Neural cell (in vitro differentiated cells): ENCODE measurements around the gene STIM2. TPM values are rescaled to one million over a fixed set of nuclear protein-coding genes. Genes with fewer than 3 reads are reported as not detected.

Source experiments
- H2AFZ ChIP-seq: fragments of 200-600, 300-800 bp; sonication (generic), shearing (Covaris generic); 2 replicates; pipeline ENCODE4 v1.6.0; 2014; ENCODE audit warnings: low read depth, mild to moderate bottlenecking, antibody characterized with exemption, low read length, moderate library complexity
- H3F3A ChIP-seq: fragments of 200-600 bp; shearing (Covaris generic); 2 replicates; pipeline ENCODE4 v1.6.1; 2016; ENCODE audit warnings: mild to moderate bottlenecking, moderate library complexity, mixed read lengths, antibody characterized with exemption, low read length; ENCODE audit not compliant: insufficient read depth, poor library complexity, severe bottlenecking
- H3K27ac ChIP-seq: fragments of 200-600, 300-800 bp; sonication (generic), shearing (Covaris generic); 2 replicates; pipeline ENCODE4 v1.5.1; 2014; ENCODE audit warnings: mild to moderate bottlenecking, low read length, moderate library complexity
- H3K27me3 ChIP-seq: fragments of 300-800, 200-600 bp; sonication (generic), shearing (Covaris generic); 2 replicates; pipeline ENCODE4 v1.6.0; 2014; ENCODE audit warnings: mild to moderate bottlenecking, low read depth, low read length, moderate library complexity; ENCODE audit not compliant: insufficient read depth
- H3K36me3 ChIP-seq: fragments of 300-800, 200-600 bp; sonication (generic), shearing (Covaris generic); 2 replicates; pipeline ENCODE4 v1.5.1; 2014; ENCODE audit warnings: mild to moderate bottlenecking, antibody characterized with exemption, low read length, moderate library complexity; ENCODE audit not compliant: insufficient read depth
- H3K4me2 ChIP-seq: fragments of 300-800, 200-600 bp; sonication (generic), shearing (Covaris generic); 2 replicates; pipeline ENCODE4 v1.6.0; 2014; ENCODE audit warnings: mild to moderate bottlenecking, low read length
- H3K4me3 ChIP-seq: fragments of 300-800, 200-600 bp; sonication (generic), shearing (Covaris generic); 2 replicates; pipeline ENCODE4 v1.5.1; 2014; ENCODE audit warnings: mild to moderate bottlenecking, low read length, moderate library complexity
- H3K79me2 ChIP-seq: fragments of 200-600 bp; shearing (Covaris generic); replicated peaks from 2 replicates; pipeline ENCODE4 v1.6.0; 2014; ENCODE audit warnings: mild to moderate bottlenecking, low read length, moderate library complexity; ENCODE audit not compliant: insufficient read depth
- H3K9ac ChIP-seq: fragments of 300-800, 200-600 bp; sonication (generic), shearing (Covaris generic); 2 replicates; pipeline ENCODE4 v1.6.1; 2016; ENCODE audit warnings: mild to moderate bottlenecking, low read length, mixed read lengths
- H3K9me2 ChIP-seq: fragments of 200-600 bp; shearing (Covaris generic); 2 replicates; pipeline ENCODE4 v1.6.1; 2016; ENCODE audit warnings: mild to moderate bottlenecking, low read length, mixed read lengths; ENCODE audit not compliant: insufficient read depth
- H3K9me3 ChIP-seq: fragments of 200-600, 300-800 bp; sonication (generic), shearing (Covaris generic); 2 replicates; pipeline ENCODE4 v1.6.1; 2016; ENCODE audit warnings: mild to moderate bottlenecking, mixed run types, low read length, moderate library complexity, mixed read lengths
- H4K20me1 ChIP-seq: fragments of 200-600 bp; shearing (Covaris generic); 2 replicates; pipeline ENCODE4 v1.6.1; 2016; ENCODE audit warnings: mild to moderate bottlenecking, mixed run types; ENCODE audit not compliant: insufficient read depth
- CTCF ChIP-seq: fragments of 450-650 bp; IDR thresholded peaks from 2 replicates; pipeline ENCODE4 v1.5.1; 2014; ENCODE audit warnings: antibody characterized with exemption, mild to moderate bottlenecking, moderate library complexity; ENCODE audit not compliant: poor library complexity, severe bottlenecking
- EP300 ChIP-seq: fragments of 450-650 bp; conservative IDR thresholded peaks from 2 replicates; pipeline ENCODE4 v1.6.1; 2014; ENCODE audit warnings: antibody characterized with exemption, mild to moderate bottlenecking, moderate library complexity; ENCODE audit not compliant: poor library complexity, severe bottlenecking
- MXI1 ChIP-seq: fragments of 450-650 bp; conservative IDR thresholded peaks from 2 replicates; pipeline ENCODE4 v1.6.1; 2014; ENCODE audit warnings: antibody characterized with exemption, mild to moderate bottlenecking; ENCODE audit not compliant: poor library complexity, severe bottlenecking
- RAD21 ChIP-seq: fragments of 450-650 bp; conservative IDR thresholded peaks from 2 replicates; pipeline ENCODE4 v1.6.1; 2014; ENCODE audit warnings: antibody characterized with exemption, mild to moderate bottlenecking, moderate library complexity
- REST ChIP-seq: IDR thresholded peaks from 2 replicates; pipeline ENCODE4 v1.6.1; 2012; ENCODE audit warnings: borderline replicate concordance
- SMC3 ChIP-seq: fragments of 450-650 bp; conservative IDR thresholded peaks from 2 replicates; pipeline ENCODE4 v1.6.1; 2014; ENCODE audit warnings: antibody characterized with exemption, mild to moderate bottlenecking, moderate library complexity; ENCODE audit not compliant: poor library complexity
- polyA plus RNA-seq: library from polyadenylated mRNA; depleted of rRNA; stranded (reverse); fragments of >200 nt; gene quantifications from 2 replicates; pipeline ENCODE4 v1.2.3, GENCODE V29; 2014

Gene STIM2
- polyA plus RNA-seq, 1 donor from 2014 or later, result 25.3 TPM

GRCh38 chr4:27068151-27068867, 207.7 kb downstream of the STIM2 start:
- no peaks in the 10 kb centered on the region for H3K36me3 ChIP-seq

More at GRCh38 chr4:27068151-27068867, 207.7 kb downstream of the STIM2 start:
- TF ChIP-seq CTCF (no peak), SMC3 (no peak), MXI1 (no peak), RAD21 (no peak), EP300 (no peak), REST (no peak)
- Histone ChIP-seq H2AFZ (no peak overlapping the region), H3K9me2 (no peaks in the 10 kb centered on the region), H3K27ac (no peak overlapping the region), H4K20me1 (no peaks in the 10 kb centered on the region), H3F3A (no peaks in the 10 kb centered on the region), H3K4me2 (no peak overlapping the region), H3K79me2 (no peaks in the 10 kb centered on the region), H3K27me3 (no peaks in the 10 kb centered on the region), H3K9me3 (no peaks in the 10 kb centered on the region), H3K4me3 (no peak overlapping the region), H3K9ac (no peak overlapping the region)
